Cardiac fibroblast (primary cell): Measurements from ENCODE around the gene FHAD1.

Experiments used
- DNase-seq, 2 donors: peaks; one replicate each; pipeline versions ENCODE4 v3.0.0 to v3.0.0-alpha.2; 2010; ENCODE audit warnings: low read depth in 2 of 2
- H3K4me3 ChIP-seq, 2 donors: replicated peaks in 1 of 2; 1 replicate in 1 of 2; 2 replicates in 1 of 2; pipeline ENCODE4 v1.5.1; 2011; ENCODE audit warnings: low read depth in 2 of 2, low read length in 2 of 2, mild to moderate bottlenecking in 2 of 2, moderate library complexity in 1 of 2
- TF ChIP-seq, protein P1 (sequence below): IDR thresholded peaks from one replicate; pipeline ENCODE4 v1.5.1; 2011; ENCODE audit warnings: low read depth, mild to moderate bottlenecking, low read length, inconsistent platforms

FHAD1 gene

DNA sequence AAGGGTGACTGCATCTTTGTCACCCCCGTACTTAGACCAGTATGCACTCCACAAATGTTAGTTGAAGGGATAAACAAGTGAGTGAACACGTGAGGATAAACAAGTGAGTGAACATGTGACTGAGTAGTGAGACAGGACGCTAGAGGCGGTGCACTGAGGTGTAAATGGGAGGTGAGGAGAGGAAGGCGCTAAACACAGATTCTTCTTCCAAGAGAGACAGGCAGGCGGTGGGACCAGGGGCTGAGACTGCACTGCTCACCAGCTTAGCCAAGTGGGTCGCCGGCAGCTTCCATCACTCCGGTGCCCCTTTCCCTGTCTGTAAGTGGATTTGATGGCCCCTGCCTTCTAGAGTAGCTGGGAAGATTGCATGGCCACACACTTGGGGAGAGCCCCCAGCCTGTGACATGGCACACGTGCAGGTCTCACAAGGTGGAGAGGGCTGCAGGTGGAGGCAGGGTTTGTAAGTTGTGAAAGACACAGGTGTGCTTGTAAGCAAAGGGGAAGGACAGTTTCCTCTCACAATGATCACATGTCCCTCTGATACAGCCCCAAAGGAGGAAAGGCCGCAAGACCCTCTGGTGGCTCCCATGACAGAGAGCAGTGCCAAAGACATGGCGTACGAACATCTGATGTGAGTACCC lies 115.2 kb downstream of the FHAD1 start:
- no peak overlapping the region for H3K4me3 ChIP-seq
- DNase-seq = no peak
- TF ChIP-seq, protein P1, sequence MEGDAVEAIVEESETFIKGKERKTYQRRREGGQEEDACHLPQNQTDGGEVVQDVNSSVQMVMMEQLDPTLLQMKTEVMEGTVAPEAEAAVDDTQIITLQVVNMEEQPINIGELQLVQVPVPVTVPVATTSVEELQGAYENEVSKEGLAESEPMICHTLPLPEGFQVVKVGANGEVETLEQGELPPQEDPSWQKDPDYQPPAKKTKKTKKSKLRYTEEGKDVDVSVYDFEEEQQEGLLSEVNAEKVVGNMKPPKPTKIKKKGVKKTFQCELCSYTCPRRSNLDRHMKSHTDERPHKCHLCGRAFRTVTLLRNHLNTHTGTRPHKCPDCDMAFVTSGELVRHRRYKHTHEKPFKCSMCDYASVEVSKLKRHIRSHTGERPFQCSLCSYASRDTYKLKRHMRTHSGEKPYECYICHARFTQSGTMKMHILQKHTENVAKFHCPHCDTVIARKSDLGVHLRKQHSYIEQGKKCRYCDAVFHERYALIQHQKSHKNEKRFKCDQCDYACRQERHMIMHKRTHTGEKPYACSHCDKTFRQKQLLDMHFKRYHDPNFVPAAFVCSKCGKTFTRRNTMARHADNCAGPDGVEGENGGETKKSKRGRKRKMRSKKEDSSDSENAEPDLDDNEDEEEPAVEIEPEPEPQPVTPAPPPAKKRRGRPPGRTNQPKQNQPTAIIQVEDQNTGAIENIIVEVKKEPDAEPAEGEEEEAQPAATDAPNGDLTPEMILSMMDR = no peak

- TF ChIP-seq, protein P1 = no peak
- H3K4me3 ChIP-seq = no peak overlapping the region
- DNase-seq = no peak
These were observed 115.7 kb downstream of the FHAD1 start for GRCh38 chr1:15362737-15363128.

- no peak overlapping the region for H3K4me3 ChIP-seq
- no peak for DNase-seq
- TF ChIP-seq, protein P1 = no peak
These were observed 117.7 kb downstream of the FHAD1 start for GRCh38 chr1:15364740-15365139.

DNA sequence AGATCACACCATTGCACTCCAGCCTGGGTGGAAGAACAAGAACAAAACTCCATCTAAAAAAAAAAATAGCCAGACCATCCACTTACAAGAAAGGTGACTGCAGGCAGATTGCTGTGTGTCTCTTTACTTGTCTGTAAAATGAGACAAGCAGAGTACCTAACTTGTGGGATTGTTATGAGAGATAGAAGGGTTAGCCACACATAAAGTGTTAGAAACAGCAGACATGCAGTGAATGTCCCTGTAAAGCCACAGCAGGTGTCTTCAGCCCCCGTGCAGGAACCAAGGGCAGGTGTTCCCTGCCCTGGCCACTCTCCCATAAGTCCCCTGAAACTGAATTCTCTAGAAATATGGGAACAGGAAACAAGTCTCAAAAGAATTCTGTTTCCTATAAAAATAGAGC lies 121.9 kb downstream of the FHAD1 start:
- no peak for DNase-seq
- TF ChIP-seq, protein P1 = no peak
- no peak overlapping the region for H3K4me3 ChIP-seq

- DNase-seq = no peak
- TF ChIP-seq, protein P1 = no peak
- no peak overlapping the region for H3K4me3 ChIP-seq
These were observed 123.2 kb downstream of the FHAD1 start for GRCh38 chr1:15370268-15370667.

GRCh38 chr1:15370781-15371520 lies 123.9 kb downstream of the FHAD1 start:
- DNase-seq = peak in 1 of 2 donors; percentile 44
- TF ChIP-seq, protein P1 = no peak

More at GRCh38 chr1:15370781-15371520, 123.9 kb downstream of the FHAD1 start:
- H3K4me3 ChIP-seq = no peak overlapping the region
